HG02798 (cell line): ENCODE data around the gene LRRC51.
"Not testable (repeated sequence)": the region's sequence is repeated elsewhere in the genome, so short reads cannot be mapped to it uniquely, and the experiment has no call there.

Source experiments
- ATAC-seq: cut with Tn5 transposase; IDR thresholded peaks from one replicate; pipeline ENCODE4 v1.9.1; 2021; ENCODE audit warnings: mild to moderate bottlenecking; ENCODE audit not compliant: unreplicated experiment, poor library complexity

The LRRC51 gene

GRCh38 chr11:72102946-72103753, 22.5 kb downstream of the LRRC51 start, which contains the start of gene LAMTOR1:
LAMTOR1 (minus strand) TSS chr11:72103297; CDS start chr11:72103224, 73 bp downstream.
- peak; percentile 95 for ATAC-seq

GRCh38 chr11:72103754-72104167, 23.1 kb downstream of the LRRC51 start:
- no peak for ATAC-seq

- ATAC-seq = no peak
Observed at GRCh38 chr11:72105888-72106287, 25.2 kb downstream of the LRRC51 start, which contains the start of gene TOMT. TOMT (plus strand) TSS chr11:72105924; CDS start chr11:72105952, 28 bp downstream.

DNA sequence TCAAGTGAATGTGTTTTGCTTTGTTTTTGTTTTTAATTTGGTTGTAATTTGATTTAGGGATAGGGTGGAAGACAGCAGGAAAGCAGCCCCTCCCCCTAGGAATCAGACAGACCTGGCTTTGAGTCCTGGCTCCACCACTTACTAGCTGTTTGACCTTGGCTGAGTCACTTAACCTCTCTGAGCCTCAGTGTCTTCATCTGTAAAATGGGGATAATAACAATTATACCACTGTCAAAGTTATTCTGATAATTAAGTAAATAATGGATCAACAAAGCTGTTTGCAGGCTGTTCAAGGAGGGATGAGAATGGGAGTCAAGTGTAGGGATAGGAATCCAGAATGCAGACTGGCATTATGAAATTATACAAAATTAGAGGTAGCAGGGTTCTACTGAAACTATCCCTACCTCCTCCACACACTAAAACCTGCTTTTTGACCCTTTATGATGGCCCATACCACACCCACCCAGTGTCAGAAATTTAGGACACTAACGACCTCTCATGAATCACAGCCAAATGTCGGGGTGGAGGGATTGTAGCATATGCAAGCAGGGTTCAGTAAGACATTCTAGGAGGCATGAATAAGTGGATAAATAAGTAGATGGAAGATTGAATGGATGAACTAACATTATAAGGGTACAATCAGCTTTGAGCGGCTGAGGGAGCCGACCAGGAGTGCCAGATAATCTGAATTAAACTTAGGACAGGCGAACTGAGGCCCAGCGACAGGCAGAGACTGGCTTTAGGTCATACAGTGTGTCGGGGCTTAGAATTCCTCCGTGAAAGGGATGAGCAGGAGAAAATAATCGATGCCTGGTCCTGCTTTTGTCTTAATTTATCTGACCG, 30.9 kb downstream of the LRRC51 start:
- no peak for ATAC-seq

- ATAC-seq = peak; percentile 92
Observed at GRCh38 chr11:72112143-72112977, 31.7 kb downstream of the LRRC51 start, which contains the start of gene ANAPC15. ANAPC15 (minus strand) TSS chr11:72112695; CDS start chr11:72111276, 1,419 bp downstream.

DNA sequence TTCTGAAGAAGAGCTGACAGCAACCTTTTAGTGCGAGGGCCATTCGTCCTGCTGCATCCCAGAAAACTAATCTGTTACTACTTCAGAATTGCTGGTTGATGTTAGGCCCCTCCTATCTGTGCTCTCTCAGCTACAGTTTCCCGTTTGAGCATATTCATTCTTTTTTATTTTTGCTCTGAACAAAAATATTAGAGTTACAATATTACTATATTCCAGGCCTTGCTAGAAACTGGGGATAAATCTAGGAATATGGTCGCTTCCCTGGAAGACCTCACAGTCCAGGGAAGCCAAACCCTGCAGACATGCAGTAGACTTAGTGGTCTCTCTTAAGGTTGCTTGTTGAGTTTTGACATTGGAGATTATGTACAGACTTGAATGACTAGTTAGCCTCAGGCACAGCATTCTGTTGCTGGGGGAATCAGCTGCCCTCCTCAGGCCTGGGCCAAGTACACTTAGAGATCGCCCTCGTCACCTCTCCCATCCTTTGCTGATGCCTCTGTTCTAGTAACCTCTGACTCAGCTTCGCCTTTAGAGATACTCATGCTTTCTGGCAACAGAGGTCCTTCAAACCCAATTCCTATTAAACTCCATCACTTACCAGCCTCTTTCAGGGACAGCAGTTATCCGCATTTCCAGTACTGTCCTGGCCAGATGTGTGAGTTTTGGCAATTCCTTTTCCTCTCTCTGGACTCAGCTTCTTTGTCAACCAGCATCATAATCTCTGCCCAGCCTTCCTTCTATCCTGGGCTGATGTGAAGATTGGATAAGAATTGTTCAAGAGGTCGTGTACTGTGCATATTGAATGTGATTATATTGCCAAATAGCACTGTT, 32.5 kb downstream of the LRRC51 start:
- ATAC-seq = no peak

GRCh38 chr11:72114570-72114969, 33.9 kb downstream of the LRRC51 start:
- ATAC-seq = no peak

- ATAC-seq = no peak
Observed at GRCh38 chr11:72116019-72116755, 35.5 kb downstream of the LRRC51 start.

DNA sequence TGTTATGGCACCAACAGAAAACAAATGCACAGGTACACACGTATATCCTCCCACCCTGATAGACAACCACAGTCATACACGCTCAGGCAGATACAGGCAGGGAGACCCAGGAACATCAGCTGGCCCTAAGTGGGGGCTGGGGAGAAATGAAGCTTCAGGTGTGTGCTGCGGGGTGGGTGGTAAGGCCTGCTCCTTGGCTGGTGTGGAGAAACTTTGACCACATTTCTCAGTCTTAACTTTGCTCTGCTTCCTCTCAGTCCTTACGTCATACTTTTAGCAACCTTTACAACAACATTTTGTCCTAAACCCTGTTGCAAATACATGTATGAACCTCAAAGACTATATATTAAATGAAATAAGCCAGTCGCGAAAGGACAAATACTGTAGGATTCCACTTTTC, 38.5 kb downstream of the LRRC51 start:
- ATAC-seq = no peak

DNA sequence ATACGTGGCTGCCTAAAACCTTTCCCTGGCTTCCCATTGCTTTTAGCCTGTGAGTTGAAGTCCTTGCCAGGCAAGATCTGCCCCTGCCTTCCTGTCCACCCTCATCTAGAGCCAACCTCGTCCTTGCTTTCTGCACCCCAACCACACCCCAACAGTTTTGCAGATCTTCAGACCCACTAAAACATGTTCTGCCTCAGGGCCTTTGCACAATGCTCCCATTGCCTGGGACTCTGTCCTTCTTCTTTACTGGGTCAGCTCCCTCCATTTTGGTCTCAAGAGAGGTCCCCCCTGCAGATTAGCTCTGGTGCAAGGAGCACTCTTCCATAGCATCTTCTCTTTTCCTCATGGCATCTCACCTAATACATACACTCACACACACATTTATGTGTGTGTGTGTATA, 40.3 kb downstream of the LRRC51 start:
- no peak for ATAC-seq

DNA sequence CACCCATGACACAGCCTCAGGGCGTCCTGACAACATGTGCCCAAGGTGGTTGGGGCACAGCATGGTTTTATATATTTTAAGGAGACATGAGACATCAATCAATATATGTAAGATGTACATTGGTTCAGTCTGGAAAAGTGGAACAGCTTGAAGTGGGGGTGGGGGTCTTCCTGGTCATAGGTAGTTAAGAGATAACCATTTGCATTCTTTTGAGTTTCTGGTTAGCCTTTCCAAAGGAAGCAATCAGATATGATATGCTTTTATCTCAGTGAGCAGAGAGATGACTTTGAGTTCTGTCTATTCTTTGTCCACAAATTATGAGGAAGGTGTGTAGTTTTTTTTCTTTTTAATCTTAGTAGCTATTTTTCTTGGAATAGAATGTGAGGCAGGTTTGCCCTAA, 42.0 kb downstream of the LRRC51 start:
- ATAC-seq = no peak

GRCh38 chr11:72123117-72123653, 42.5 kb downstream of the LRRC51 start:
- ATAC-seq = no peak

GRCh38 chr11:72124046-72124445, 43.4 kb downstream of the LRRC51 start:
- ATAC-seq = no peak

GRCh38 chr11:72125956-72126355, 45.3 kb downstream of the LRRC51 start:
- ATAC-seq = no peak

DNA sequence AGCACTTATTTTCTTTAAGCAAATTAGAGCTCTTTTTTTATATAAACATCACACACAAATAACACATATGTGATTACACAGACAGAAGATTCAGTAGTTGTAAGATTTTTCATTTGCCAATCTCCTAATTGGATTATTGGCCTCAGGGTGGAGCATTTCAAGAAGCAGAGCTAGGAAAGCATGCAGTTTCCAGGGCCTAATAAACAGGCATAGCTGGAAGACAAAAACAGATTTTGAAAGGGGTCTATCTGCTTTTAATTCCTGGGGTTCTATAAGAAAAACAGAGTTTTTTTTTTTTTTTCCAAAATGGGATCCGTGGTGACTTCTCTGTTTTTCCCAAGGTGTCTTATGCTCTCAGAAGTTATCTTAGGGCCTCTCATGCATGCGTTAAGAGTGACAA, 47.3 kb downstream of the LRRC51 start:
- ATAC-seq = no peak

DNA sequence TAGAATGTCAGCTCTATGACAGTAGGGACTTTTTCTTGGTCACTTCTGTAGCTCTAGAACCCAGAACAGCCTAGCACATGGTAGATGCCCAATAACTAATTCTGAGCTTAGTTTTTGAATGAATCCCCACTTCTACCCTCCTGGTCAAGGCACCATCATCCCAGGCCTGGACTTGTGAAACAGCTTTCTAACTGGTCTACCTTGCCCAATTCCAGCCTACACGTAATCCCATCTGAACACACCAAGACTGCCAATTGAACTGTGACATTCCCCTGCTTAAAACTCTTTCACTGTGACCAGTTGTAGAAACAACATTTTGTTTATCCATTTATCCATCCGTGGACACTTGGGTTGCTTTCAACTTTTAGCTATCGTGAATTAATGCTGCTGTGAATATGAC, 48.7 kb downstream of the LRRC51 start:
- ATAC-seq = no peak

- ATAC-seq = no peak
Observed at GRCh38 chr11:72132646-72133045, 52.0 kb downstream of the LRRC51 start.

DNA sequence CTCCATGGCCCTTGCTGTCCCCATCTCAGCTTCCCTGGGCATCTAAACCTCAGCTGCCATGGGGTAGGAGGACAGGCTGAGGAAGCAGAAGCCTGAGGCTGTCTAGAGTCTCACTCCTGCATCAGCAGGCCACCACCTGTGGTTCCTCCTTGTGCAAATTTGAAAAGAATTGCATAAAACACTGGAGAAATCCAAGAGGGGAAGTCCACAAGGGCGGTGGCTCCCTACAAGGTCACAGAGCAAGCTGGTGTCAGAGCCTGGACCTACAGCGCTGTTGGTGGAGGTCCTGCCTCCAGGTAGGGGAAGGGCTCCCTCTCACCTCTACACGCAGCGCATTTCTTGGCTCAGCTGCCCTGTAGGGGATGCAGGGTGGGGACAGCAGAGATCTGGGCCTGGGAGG, 54.8 kb downstream of the LRRC51 start, which contains the start of gene FOLR3:
Gene FOLR3, plus strand, starts transcription at position 253 of the 400 bp plus-strand sequence. CDS start 228 bp downstream, outside the sequence.
- not testable (repeated sequence) for ATAC-seq
